HCT116 (cell line): ENCODE measurements around the gene CUBN. TPM values are rescaled to one million over a fixed set of nuclear protein-coding genes. Genes with fewer than 3 reads are reported as not detected.

Source experiments
- ATAC-seq: fragments of 200-7000 bp; cut with Tn5 transposase; 2 replicates; pipeline ENCODE4 v1.9.1; 2020; ENCODE audit warnings: mild to moderate bottlenecking, moderate library complexity
- BruUV-seq: library from RNA; stranded (reverse); fragments of 400-500 nt; replicated peaks from 2 replicates; lab custom pipeline; 2021; lab: Mats Ljungman, UMichigan
- CTCF ChIA-PET: fragments of 300-600 bp; sonication (Branson Sonifier 250); formaldehyde crosslinking; loops from one replicate; lab custom pipeline; 2021; ENCODE audit warnings: antibody characterized with exemption; lab: Charles Lee
- POLR2A ChIA-PET: fragments of 300-600, 350-600 bp; sonication (Branson Sonifier 250); formaldehyde crosslinking; loops from one replicate; lab custom pipeline; 2021; ENCODE audit warnings: antibody characterized with exemption; lab: Charles Lee
- RAD21 ChIA-PET, 2 experiments: fragments of 300-600 bp; sonication (Branson Sonifier 250); formaldehyde crosslinking; loops; one replicate each; lab custom pipeline; 2023; ENCODE audit warnings: low total read pairs in 2 of 2; ENCODE audit not compliant: uncharacterized antibody in 2 of 2, unreplicated experiment in 2 of 2, low non-redundant PET in 1 of 2; lab: Charles Lee
- DNase-seq: peaks from one replicate; pipeline ENCODE4 v3.0.0-alpha.2; 2010; ENCODE audit warnings: low read depth, low spot score
- H2AFZ ChIP-seq: fragments of 200-600 bp; shearing (Covaris generic), sonication (generic); 2 replicates; pipeline ENCODE4 v1.6.1; 2017; ENCODE audit warnings: low read depth, mixed run types, mixed read lengths, antibody characterized with exemption, low read length; ENCODE audit not compliant: poor library complexity, severe bottlenecking
- H3K27ac ChIP-seq: 2 replicates; pipeline ENCODE4 v1.5.1; 2012; ENCODE audit warnings: low read depth, low read length
- H3K27me3 ChIP-seq: fragments of 200-600 bp; sonication (generic); 2 replicates; pipeline ENCODE4 v1.6.1; 2016; ENCODE audit warnings: mixed run types, low read length, mixed read lengths; ENCODE audit not compliant: insufficient read depth
- H3K36me3 ChIP-seq, 2 experiments: fragments of 200-500 bp in 1 of 2; fragments of 200-600 bp in 1 of 2; sonication (Bioruptor generic) in 1 of 2; sonication (generic) in 1 of 2; 2 replicates each; pipeline versions ENCODE4 v1.5.1 to v1.6.1; 2014 to 2016; ENCODE audit warnings: low read length in 2 of 2, inconsistent platforms in 1 of 2, mixed read lengths in 1 of 2, mixed run types in 1 of 2; ENCODE audit not compliant: insufficient read depth in 2 of 2, control insufficient read depth in 1 of 2
- H3K4me1 ChIP-seq, 2 experiments: fragments of 200-600 bp in 1 of 2; sonication (generic) in 1 of 2; 2 replicates each; pipeline versions ENCODE4 v1.5.1 to v1.6.1; 2012 to 2017; ENCODE audit warnings: low read length in 2 of 2, inconsistent platforms in 1 of 2, mild to moderate bottlenecking in 1 of 2, mixed read lengths in 1 of 2, mixed run types in 1 of 2, moderate library complexity in 1 of 2; ENCODE audit not compliant: insufficient read depth in 2 of 2, control insufficient read depth in 1 of 2
- H3K4me2 ChIP-seq: fragments of 200-600 bp; sonication (generic); 2 replicates; pipeline ENCODE4 v1.6.1; 2017; ENCODE audit warnings: mixed run types, low read length, mixed read lengths
- H3K4me3 ChIP-seq, 2 experiments: fragments of 200-600 bp in 1 of 2; sonication (generic) in 1 of 2; replicated peaks in 1 of 2; 2 replicates each; pipeline ENCODE4 v1.5.1; 2011 to 2016; ENCODE audit warnings: low read length in 2 of 2, control low read depth in 1 of 2, low read depth in 1 of 2, mild to moderate bottlenecking in 1 of 2, mixed read lengths in 1 of 2, mixed run types in 1 of 2
- H3K79me2 ChIP-seq: fragments of 200-600 bp; sonication (generic); 2 replicates; pipeline ENCODE4 v1.6.1; 2017; ENCODE audit warnings: mild to moderate bottlenecking, mixed run types, low read length, moderate library complexity, mixed read lengths; ENCODE audit not compliant: insufficient read depth
- H3K9ac ChIP-seq: fragments of 200-600 bp; sonication (generic); 2 replicates; pipeline ENCODE4 v1.6.1; 2016; ENCODE audit warnings: low read length, mixed read lengths
- H3K9me2 ChIP-seq: fragments of 200-600 bp; sonication (generic), shearing (Covaris generic); 2 replicates; pipeline ENCODE4 v1.6.1; 2017; ENCODE audit warnings: mixed run types, mild to moderate bottlenecking, moderate library complexity; ENCODE audit not compliant: insufficient read depth
- H3K9me3 ChIP-seq, 2 experiments: fragments of 200-500 bp in 1 of 2; fragments of 200-600 bp in 1 of 2; sonication (Bioruptor generic) in 1 of 2; sonication (generic) in 1 of 2; 2 replicates each; pipeline ENCODE4 v1.6.1; 2014 to 2017; ENCODE audit warnings: low read length in 2 of 2, mixed read lengths in 2 of 2, inconsistent platforms in 1 of 2, low read depth in 1 of 2, mild to moderate bottlenecking in 1 of 2, mixed run types in 1 of 2, moderate library complexity in 1 of 2; ENCODE audit not compliant: control insufficient read depth in 1 of 2, insufficient read depth in 1 of 2
- H4K20me1 ChIP-seq: fragments of 200-600 bp; sonication (generic), shearing (Covaris generic); 2 replicates; pipeline ENCODE4 v1.6.1; 2017; ENCODE audit warnings: mixed run types, mild to moderate bottlenecking, moderate library complexity; ENCODE audit not compliant: insufficient read depth
- ATF3 ChIP-seq: IDR thresholded peaks from 2 replicates; pipeline ENCODE4 v1.6.1; 2012
- CBX3 ChIP-seq: IDR thresholded peaks from 2 replicates; pipeline ENCODE4 v1.6.1; 2012; ENCODE audit warnings: low read depth
- CEBPB ChIP-seq: IDR thresholded peaks from 2 replicates; pipeline ENCODE4 v1.6.1; 2012; ENCODE audit warnings: low read depth
- EGR1 ChIP-seq: IDR thresholded peaks from 2 replicates; pipeline ENCODE4 v1.6.1; 2012; ENCODE audit warnings: low read depth
- ELF1 ChIP-seq: IDR thresholded peaks from 2 replicates; pipeline ENCODE4 v1.6.1; 2012; ENCODE audit warnings: low read depth, borderline replicate concordance
- EZH2phosphoT487 ChIP-seq: fragments of 200-600 bp; IDR thresholded peaks from 2 replicates; pipeline ENCODE4 v1.6.1; 2018; ENCODE audit warnings: antibody characterized with exemption, borderline replicate concordance
- POLR2AphosphoS5 ChIP-seq: IDR thresholded peaks from 2 replicates; pipeline ENCODE4 v1.6.1; 2011; ENCODE audit warnings: mild to moderate bottlenecking, low read depth, low read length, moderate library complexity
- RAD21 ChIP-seq: IDR thresholded peaks from 2 replicates; pipeline ENCODE4 v1.6.1; 2012; ENCODE audit warnings: low read depth, mild to moderate bottlenecking
- REST ChIP-seq: IDR thresholded peaks from 2 replicates; pipeline ENCODE4 v1.6.1; 2012; ENCODE audit warnings: low read depth
- SIN3A ChIP-seq: IDR thresholded peaks from 2 replicates; pipeline ENCODE4 v1.6.1; 2012; ENCODE audit warnings: low read depth
- TCF7L2 ChIP-seq: IDR thresholded peaks from 2 replicates; pipeline ENCODE4 v1.7.0; 2011; ENCODE audit warnings: borderline replicate concordance, inconsistent platforms; ENCODE audit not compliant: insufficient read depth, insufficient read length; ENCODE audit errors: extremely low read depth
- ZNF274 ChIP-seq: fragments of 200-500 bp; sonication (Bioruptor generic); IDR thresholded peaks from 2 replicates; pipeline ENCODE4 v1.6.1; 2014; ENCODE audit warnings: mild to moderate bottlenecking, low read depth, low read length, inconsistent platforms
- intact Hi-C: fragments of 100-400 bp; cut with micrococcal nuclease; formaldehyde crosslinking; loops from 2 replicates; pipeline ENCODE4 v1.10.0; 2022
- total RNA-seq: library from RNA; stranded (reverse); gene quantifications from one replicate; pipeline ENCODE4 v1.2.1, GENCODE V29; 2021; ENCODE audit not compliant: unreplicated experiment
- TF ChIP-seq, protein P1 (sequence below): IDR thresholded peaks from 2 replicates; pipeline ENCODE4 v1.6.1; 2012

CUBN gene
- total RNA-seq, 1 experiment from 2014 or later, result 1.2 TPM

DNA sequence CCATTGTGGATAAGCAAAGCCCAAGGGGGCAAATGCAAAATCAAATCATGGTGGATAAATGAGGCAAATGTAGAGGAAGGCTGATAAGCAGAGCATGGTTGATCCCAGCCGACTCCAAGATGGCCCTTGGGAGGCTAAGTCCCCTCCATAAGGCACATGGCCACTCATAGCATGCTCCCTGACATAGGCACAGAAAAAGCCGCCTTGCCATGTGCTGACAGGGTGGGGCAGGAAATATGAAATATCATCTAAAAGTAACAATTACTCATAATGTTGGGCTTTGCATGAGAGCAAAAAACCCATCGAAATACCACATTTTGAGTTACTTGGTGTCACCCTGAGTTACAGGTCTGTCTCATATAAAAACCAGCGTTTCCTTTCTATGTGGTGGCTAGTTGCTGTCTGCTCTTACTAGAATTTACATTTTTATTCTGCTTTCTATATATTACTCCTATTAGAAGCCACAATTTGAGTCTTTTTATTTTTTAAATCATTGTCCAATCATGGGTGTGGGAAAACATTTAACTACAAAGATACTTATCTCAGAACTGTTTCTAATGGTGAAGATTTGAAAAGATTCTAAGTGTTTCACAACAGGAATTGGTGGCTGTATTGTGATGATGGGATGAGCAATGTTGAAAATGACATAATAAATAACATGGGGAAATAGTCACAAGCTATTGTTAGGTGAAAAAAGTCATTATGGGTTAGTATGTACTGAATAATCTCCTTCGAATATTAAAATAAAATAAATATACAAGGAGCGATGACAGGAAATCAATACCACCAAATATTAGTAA lies 102.7 kb downstream of the CUBN start:
- TF ChIP-seq SIN3A (no peak), CBX3 (no peak)
- TF ChIP-seq, protein P1, sequence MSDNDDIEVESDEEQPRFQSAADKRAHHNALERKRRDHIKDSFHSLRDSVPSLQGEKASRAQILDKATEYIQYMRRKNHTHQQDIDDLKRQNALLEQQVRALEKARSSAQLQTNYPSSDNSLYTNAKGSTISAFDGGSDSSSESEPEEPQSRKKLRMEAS, result peak; percentile 56
- Histone ChIP-seq H3K27me3 (no peaks in the 10 kb centered on the region), H3K79me2 (no peaks in the 10 kb centered on the region), H3K9me3 (no peaks in the 10 kb centered on the region), H3K9ac (no peak overlapping the region), H3K4me1 (peaks cover 28 to 53% of the 10 kb centered on the region in 2 experiments; a peak in 3 of 4 replicates), H3K4me2 (no peak overlapping the region), H4K20me1 (no peaks in the 10 kb centered on the region), H3K4me3 (no peak overlapping the region), H2AFZ (peak overlapping the region; percentile 27), H3K9me2 (no peaks in the 10 kb centered on the region), H3K27ac (no peak overlapping the region), H3K36me3 (no peaks in the 10 kb centered on the region)
- POLR2A ChIA-PET, result no interaction called here
- DNase-seq (no peak), ATAC-seq (no peak)
- intact Hi-C loops, result no loop called here
- RAD21 ChIA-PET, result no interaction called here
- CTCF ChIA-PET, result no interaction called here
- BruUV-seq, result no TSS peak

DNA sequence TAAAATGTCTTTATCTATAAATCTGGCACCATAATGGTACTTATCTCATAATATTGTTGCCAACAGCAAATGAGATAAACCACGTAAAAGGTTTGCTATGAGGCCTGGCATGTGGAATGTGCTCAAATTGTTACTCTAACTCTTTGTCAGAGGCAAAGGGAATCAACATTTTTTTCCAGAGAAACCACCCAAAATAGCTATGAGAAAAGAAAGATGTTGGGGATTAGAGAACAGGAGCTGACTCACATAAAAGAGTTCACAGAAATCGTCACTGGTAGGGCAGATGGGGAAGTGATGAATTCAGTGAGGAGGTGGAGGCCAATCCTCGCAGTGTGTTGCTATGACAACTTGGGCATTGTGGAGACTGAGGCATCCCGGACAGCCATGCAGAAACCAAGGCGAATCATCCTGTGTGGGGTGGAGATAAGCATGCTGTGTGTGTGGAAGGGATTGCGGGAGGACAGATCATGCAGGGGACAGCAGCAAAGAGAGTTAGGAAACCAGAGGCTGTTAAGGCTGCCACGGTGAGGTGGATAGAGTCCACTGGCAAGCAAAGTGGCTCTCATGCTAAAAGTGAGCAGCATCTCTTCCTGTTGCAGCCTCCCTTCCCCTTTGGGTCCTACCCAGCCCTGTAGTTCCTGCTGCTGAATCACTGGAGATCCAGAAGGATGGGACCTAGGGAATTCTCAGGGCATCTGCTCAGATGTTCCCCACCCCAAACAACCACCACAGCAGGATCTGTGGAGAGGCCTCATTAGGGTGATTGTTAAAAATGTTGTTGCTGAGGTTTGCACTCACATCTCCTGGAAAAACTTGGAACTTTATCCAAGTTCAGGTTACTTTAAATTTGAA lies 103.9 kb downstream of the CUBN start:
- H3K4me2 ChIP-seq, result no peak overlapping the region
- H3K27ac ChIP-seq, result no peak overlapping the region
- H3K36me3 ChIP-seq, result no peaks in the 10 kb centered on the region
- H3K4me3 ChIP-seq, result no peak overlapping the region
- H3K9me3 ChIP-seq, result no peaks in the 10 kb centered on the region
- H4K20me1 ChIP-seq, result no peaks in the 10 kb centered on the region
- no peaks in the 10 kb centered on the region for H3K79me2 ChIP-seq
- ChIA-PET RAD21 (no interaction called here), POLR2A (interaction anchor here (1.5 kb wide), 1 partner anchor 134 kb away, joined by 3 read pairs; no protein-coding TSS in a partner anchor), CTCF (no interaction called here)
- no peaks in the 10 kb centered on the region for H3K27me3 ChIP-seq
- DNase-seq, result peak; percentile 21
- H3K9me2 ChIP-seq, result no peaks in the 10 kb centered on the region
- BruUV-seq, result no TSS peak
- intact Hi-C loops, result no loop called here
- H3K9ac ChIP-seq, result no peak overlapping the region
- no peak for ATAC-seq
- peaks cover 28 to 53% of the 10 kb centered on the region in 2 experiments; a peak in 3 of 4 replicates for H3K4me1 ChIP-seq
- H2AFZ ChIP-seq, result peak overlapping the region; percentile 4
- no peak for TF ChIP-seq CEBPB
- TF ChIP-seq ATF3, result no peak
- no peak for TF ChIP-seq TCF7L2
- TF ChIP-seq, protein P1, result no peak
- no peak for TF ChIP-seq RAD21
- TF ChIP-seq SIN3A, result no peak
- TF ChIP-seq CBX3, result no peak
- no peak for TF ChIP-seq ZNF274
- no peak for TF ChIP-seq ELF1
- TF ChIP-seq POLR2AphosphoS5, result no peak
- TF ChIP-seq REST, result no peak
- TF ChIP-seq EGR1, result no peak
- no peak for TF ChIP-seq EZH2phosphoT487
